HG02759 (cell line): Measurements from ENCODE around the gene AMBP.

Experiments
- ATAC-seq: cut with Tn5 transposase; IDR thresholded peaks from one replicate; pipeline ENCODE4 v1.9.1; 2021; ENCODE audit warnings: mild to moderate bottlenecking, moderate library complexity; ENCODE audit not compliant: unreplicated experiment

The AMBP gene

GRCh38 chr9:114016101-114016500, 62.0 kb downstream of the AMBP start:
- ATAC-seq: no peak

- ATAC-seq: no peak
Observed at GRCh38 chr9:114015607-114016006, 62.5 kb downstream of the AMBP start.

DNA sequence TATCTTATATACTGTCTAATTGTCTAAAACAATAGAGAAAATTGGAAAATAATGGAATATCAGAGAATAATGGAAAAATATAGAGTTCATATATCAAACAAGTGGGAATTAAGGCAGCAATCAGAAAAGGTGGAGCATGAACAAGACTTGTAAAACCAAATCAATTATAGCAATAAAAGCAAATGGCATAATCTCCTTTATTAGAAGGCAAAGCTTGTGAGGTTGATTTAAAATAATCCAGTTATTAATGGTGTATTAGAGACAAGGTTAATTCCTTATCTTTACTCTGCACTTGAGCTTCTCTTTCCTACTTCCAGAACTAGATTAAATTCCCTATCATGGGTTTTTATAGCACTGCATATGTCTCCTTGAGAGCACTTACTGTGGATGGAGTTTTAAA, 64.1 kb downstream of the AMBP start:
- no peak for ATAC-seq

GRCh38 chr9:114012126-114012525, 66.0 kb downstream of the AMBP start:
- ATAC-seq: no peak

DNA sequence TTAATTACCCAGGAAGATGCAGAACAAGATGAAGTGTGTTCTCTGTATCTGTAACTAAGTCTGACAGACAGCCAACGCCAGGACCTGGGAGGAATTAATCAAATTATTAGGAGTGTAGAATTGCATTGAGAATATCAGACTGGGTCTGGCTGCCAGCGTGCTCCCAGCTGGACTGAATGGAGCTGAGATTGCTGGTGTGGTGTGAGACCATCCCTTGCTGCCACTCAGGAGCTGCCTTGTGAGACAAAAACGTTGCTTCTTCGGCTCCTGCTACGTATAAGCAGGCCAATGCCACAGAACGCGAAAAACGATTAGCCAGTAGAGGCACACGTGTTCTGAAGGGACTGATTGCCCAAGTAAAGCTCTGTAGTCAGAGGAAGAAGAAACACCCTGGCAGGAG, 66.8 kb downstream of the AMBP start:
- ATAC-seq: no peak
